SK-N-DZ (cell line): Measurements from ENCODE around the gene MAOA.
"Not testable (repeated sequence)": the region's sequence is repeated elsewhere in the genome, so short reads cannot be mapped to it uniquely, and the experiment has no call there.

ENCODE experiments used
- DNase-seq: peaks from one replicate; pipeline ENCODE4 v3.0.0-alpha.2; 2015; ENCODE audit warnings: low spot score

MAOA gene

GRCh38 chrX:43663173-43663572 is 7.1 kb downstream of the MAOA start:
- no peak for DNase-seq

GRCh38 chrX:43664258-43664657 is 8.2 kb downstream of the MAOA start:
- DNase-seq, result no peak

GRCh38 chrX:43664708-43665107 is 8.6 kb downstream of the MAOA start:
- DNase-seq, result no peak

- no peak for DNase-seq
Observed at GRCh38 chrX:43666311-43666912, 10.3 kb downstream of the MAOA start.

GRCh38 chrX:43675965-43676628 is 20.0 kb downstream of the MAOA start:
- not testable (repeated sequence) for DNase-seq

GRCh38 chrX:43676971-43677572 is 21.0 kb downstream of the MAOA start:
- peak; percentile 81 for DNase-seq

- DNase-seq, result no peak
Observed at GRCh38 chrX:43677993-43678392, 21.9 kb downstream of the MAOA start.

- DNase-seq, result no peak
Observed at GRCh38 chrX:43679058-43679457, 23.0 kb downstream of the MAOA start.

- no peak for DNase-seq
Observed at GRCh38 chrX:43679778-43680177, 23.7 kb downstream of the MAOA start.

- no peak for DNase-seq
Observed at GRCh38 chrX:43682726-43683125, 26.6 kb downstream of the MAOA start.

GRCh38 chrX:43685221-43685620 is 29.1 kb downstream of the MAOA start:
- no peak for DNase-seq

GRCh38 chrX:43688586-43688985 is 32.5 kb downstream of the MAOA start:
- DNase-seq, result no peak

- no peak for DNase-seq
Observed at GRCh38 chrX:43693602-43694406, 37.7 kb downstream of the MAOA start.

GRCh38 chrX:43699475-43699874 is 43.4 kb downstream of the MAOA start:
- DNase-seq, result no peak

GRCh38 chrX:43702079-43702524 is 46.0 kb downstream of the MAOA start:
- no peak for DNase-seq

GRCh38 chrX:43702660-43703059 is 46.6 kb downstream of the MAOA start:
- DNase-seq, result no peak

- no peak for DNase-seq
Observed at GRCh38 chrX:43703211-43703791, 47.2 kb downstream of the MAOA start.

GRCh38 chrX:43706786-43707370 is 50.8 kb downstream of the MAOA start:
- no peak for DNase-seq

- DNase-seq, result no peak
Observed at GRCh38 chrX:43707812-43708548, 51.9 kb downstream of the MAOA start.

GRCh38 chrX:43716144-43716543 is 60.0 kb downstream of the MAOA start:
- no peak for DNase-seq

GRCh38 chrX:43716696-43717095 is 60.6 kb downstream of the MAOA start:
- no peak for DNase-seq
